Thyroid gland (tissue), 4 donors: Measurements from ENCODE around the gene HSPD1.

Source experiments
- POLR2A ChIP-seq, 2 donors: fragments of 450-650 bp; IDR thresholded peaks; one replicate each; pipeline ENCODE4 v1.6.1; 2017; ENCODE audit warnings: antibody characterized with exemption in 2 of 2, mild to moderate bottlenecking in 2 of 2, moderate library complexity in 1 of 2
- TF ChIP-seq, protein P1 (sequence below), 6 experiments: fragments of 200-600 bp in 3 of 6; fragments of 450-650 bp in 3 of 6; sonication (generic) in 3 of 6; IDR thresholded peaks; one replicate each; pipeline ENCODE4 v1.5.1; 2016 to 2019; ENCODE audit warnings: antibody characterized with exemption in 6 of 6, mild to moderate bottlenecking in 2 of 6, inconsistent platforms in 1 of 6, moderate library complexity in 1 of 6

DNA sequence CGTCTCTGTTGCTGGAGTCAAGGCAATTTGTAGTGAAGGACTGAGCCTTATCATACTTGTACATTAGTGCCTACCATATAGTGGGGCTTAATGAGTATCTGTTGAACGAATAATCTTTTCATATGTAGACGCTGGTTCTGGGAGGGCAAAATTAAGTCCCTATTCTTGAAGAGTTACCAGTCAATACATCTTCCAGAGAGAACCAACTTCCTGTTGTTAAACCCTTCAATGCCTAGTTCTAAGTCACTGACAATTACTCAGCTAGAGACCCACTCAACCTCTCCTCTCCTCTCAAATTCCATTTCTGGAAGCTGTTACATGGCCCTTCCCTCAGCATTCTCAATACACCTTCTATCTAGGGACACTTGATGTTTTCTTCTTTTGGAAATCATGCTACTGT, 15.1 kb upstream of the HSPD1 start:
- TF ChIP-seq POLR2A (IDR thresholded peaks at IDR 0.05) = no peak
- TF ChIP-seq, protein P1, sequence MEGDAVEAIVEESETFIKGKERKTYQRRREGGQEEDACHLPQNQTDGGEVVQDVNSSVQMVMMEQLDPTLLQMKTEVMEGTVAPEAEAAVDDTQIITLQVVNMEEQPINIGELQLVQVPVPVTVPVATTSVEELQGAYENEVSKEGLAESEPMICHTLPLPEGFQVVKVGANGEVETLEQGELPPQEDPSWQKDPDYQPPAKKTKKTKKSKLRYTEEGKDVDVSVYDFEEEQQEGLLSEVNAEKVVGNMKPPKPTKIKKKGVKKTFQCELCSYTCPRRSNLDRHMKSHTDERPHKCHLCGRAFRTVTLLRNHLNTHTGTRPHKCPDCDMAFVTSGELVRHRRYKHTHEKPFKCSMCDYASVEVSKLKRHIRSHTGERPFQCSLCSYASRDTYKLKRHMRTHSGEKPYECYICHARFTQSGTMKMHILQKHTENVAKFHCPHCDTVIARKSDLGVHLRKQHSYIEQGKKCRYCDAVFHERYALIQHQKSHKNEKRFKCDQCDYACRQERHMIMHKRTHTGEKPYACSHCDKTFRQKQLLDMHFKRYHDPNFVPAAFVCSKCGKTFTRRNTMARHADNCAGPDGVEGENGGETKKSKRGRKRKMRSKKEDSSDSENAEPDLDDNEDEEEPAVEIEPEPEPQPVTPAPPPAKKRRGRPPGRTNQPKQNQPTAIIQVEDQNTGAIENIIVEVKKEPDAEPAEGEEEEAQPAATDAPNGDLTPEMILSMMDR (IDR thresholded peaks at IDR 0.05) = no peak
